Cardiac fibroblast (primary cell): ENCODE measurements around the gene CCDC9B.
A peak's percentile ranks its signal among the peaks of the same experiment; 100 is the strongest.

Experiments
- DNase-seq, 2 donors: peaks; one replicate each; pipeline versions ENCODE4 v3.0.0 to v3.0.0-alpha.2; 2010; ENCODE audit warnings: low read depth in 2 of 2
- H3K4me3 ChIP-seq, 2 donors: replicated peaks in 1 of 2; 1 replicate in 1 of 2; 2 replicates in 1 of 2; pipeline ENCODE4 v1.5.1; 2011; ENCODE audit warnings: low read depth in 2 of 2, low read length in 2 of 2, mild to moderate bottlenecking in 2 of 2, moderate library complexity in 1 of 2
- TF ChIP-seq, protein P1 (sequence below): IDR thresholded peaks from one replicate; pipeline ENCODE4 v1.5.1; 2011; ENCODE audit warnings: low read depth, mild to moderate bottlenecking, low read length, inconsistent platforms

The CCDC9B gene

GRCh38 chr15:40338921-40339620 lies 1.7 kb downstream of the CCDC9B start:
- peak; percentile 72 to 95 for DNase-seq
- TF ChIP-seq, protein P1, sequence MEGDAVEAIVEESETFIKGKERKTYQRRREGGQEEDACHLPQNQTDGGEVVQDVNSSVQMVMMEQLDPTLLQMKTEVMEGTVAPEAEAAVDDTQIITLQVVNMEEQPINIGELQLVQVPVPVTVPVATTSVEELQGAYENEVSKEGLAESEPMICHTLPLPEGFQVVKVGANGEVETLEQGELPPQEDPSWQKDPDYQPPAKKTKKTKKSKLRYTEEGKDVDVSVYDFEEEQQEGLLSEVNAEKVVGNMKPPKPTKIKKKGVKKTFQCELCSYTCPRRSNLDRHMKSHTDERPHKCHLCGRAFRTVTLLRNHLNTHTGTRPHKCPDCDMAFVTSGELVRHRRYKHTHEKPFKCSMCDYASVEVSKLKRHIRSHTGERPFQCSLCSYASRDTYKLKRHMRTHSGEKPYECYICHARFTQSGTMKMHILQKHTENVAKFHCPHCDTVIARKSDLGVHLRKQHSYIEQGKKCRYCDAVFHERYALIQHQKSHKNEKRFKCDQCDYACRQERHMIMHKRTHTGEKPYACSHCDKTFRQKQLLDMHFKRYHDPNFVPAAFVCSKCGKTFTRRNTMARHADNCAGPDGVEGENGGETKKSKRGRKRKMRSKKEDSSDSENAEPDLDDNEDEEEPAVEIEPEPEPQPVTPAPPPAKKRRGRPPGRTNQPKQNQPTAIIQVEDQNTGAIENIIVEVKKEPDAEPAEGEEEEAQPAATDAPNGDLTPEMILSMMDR, result no peak
- H3K4me3 ChIP-seq, result peak overlapping the region; percentile 42 to 65

DNA sequence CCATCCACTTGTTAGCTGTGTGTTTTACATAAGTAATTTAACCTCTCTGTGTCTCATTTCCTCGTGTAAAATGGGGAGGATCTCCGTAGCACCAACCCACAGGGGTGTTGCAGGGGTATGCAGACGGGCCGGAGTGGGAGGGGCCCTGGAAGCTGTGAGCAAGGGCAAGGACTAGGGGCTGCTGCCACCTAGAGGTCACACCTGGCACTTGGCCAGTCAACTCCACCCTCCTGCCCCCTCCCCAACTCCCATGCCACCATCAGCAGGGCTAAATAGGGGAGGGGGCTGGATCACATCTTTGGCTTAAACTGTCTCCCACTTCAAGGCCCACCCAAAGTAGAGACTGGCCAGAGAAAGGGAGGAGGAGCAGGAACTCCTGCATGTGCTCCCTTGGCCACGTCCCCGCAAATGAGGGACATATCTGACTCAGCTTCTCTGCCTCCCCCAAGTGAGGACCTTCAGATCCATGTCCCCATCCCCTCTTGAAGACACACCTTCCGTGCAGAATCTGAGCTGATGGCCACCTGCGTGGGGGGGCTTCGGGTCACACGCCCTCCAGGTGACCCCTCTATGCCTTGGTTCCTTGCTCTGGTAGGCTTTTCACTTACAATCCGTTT lies 2.6 kb downstream of the CCDC9B start:
- DNase-seq, result peak; percentile 77 to 79
- TF ChIP-seq, protein P1, result peak; percentile 73
- peak overlapping the region in 1 of 2 donors; percentile 65 for H3K4me3 ChIP-seq

DNA sequence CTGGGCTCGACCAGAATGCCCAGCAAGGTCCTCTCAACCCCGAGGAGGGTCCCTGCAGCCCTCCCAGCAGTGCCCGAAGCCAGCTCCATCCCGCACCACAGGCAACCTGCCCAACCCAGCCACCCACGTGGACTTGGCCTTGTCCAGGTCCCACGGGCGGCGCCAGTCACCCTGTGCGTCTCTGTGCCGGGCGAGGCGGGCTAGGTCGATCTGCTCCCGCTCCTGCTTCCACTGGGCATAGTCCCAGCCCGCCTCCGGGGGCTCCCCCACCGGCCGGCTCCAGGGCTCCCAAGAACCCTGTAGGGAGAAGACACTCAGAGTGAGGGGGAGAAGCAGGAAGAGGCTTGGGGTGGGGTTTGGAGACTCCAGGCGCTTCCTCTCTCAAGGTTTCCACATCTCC lies 3.1 kb downstream of the CCDC9B start:
- TF ChIP-seq, protein P1, result no peak
- H3K4me3 ChIP-seq, result peak overlapping the region in 1 of 2 donors; percentile 65
- DNase-seq, result no peak

DNA sequence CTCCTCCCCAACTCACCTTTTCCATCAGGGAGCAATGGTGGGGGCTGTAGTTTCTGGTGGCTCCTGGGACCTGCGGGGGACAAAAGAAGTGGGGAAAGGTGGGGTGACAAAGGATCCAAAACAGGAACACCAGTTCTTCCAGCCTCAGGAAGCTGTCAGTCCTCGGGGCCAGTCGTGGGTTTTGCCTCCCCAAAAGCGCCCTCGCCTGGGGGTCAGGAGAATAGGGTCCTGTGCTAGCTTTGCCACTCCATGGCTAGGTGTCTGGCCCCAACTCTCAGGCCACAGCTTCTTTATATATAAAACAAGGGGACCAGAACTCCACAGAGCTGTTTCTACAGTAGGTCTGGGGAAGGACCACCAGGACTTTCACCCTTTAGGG lies 4.0 kb downstream of the CCDC9B start:
- no peak for DNase-seq
- H3K4me3 ChIP-seq, result no peak overlapping the region
- TF ChIP-seq, protein P1, result peak; percentile 5

DNA sequence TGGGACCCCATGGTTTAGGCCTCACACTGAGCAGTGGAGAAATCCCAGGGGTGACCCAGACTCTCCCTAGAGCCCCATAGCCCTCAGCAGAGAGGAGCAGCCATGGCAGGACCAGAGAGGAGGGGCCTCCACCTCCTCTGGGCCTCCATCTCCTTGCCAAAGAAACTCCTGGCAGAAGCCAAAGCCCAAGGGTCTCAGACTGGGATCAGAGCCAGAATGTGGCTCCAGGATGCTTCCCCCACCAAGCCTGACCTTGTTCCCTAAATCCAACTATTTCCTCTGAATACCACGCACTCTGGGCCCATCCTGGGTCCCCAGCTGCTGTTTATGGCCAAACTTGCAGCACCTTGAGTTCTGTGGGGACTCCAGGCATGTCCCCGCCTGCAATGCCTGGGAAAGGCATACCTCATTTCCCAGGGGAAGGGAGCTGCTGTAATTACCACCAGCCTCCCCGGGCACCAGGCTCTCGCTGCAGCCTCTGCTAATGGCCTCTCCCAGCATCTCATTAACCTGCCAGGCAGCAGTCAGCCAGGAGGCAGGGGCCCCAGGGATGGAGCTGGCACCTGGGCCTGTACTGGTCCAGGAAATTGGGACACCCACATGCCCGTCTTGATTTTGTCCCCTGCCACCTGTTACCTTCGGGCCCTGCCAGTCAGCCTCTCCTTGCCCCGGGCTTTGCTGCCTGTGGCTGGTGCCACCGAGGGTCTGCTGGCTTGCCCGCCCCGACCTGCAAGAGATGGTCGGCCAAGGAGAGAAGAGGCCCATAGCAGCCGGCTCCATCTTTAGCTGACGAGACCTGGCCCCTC lies 4.6 kb downstream of the CCDC9B start:
- no peak overlapping the region for H3K4me3 ChIP-seq
- TF ChIP-seq, protein P1, result no peak
- DNase-seq, result peak in 1 of 2 donors; percentile 43

DNA sequence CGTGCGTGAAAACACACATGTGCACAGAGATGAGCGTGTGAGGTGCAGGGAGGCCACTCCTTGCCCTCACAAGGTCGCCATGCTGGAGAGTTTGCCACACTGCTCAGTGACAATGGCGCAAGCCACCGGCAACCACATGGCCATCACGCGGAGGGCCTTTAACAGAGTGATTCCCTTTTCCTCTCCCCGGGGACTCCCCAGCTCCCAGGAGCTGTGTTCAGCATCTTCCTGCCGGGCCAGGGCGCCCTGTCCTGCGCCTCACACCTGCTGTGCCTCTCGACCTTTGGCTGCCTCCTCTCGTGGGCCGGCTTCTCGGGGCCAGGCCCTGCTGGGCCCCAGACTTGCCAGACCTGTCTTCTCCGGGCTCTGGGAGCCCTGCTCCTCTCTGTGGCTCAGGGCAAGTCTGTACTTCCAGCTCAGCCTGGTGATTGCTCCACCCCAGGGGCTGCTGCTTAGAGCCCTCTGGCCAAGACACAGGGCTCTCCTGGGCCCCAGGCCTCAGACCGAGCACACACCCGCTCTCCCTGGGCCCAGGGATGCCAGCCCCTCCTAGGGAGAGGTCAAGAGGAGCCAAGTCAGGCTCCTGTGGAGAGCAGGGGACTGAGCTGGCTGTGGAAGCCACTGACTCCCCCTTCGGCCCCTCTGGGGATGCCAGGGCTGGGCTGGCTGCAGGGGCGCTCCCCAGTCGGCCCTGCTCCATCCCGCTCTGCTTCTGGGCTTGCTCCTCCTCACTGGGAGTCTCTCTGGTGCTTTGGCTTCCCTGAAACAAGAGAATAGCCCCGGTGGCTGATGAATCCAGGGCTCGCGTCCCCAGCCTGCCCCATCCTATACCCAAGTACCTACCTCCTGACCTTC lies 5.6 kb downstream of the CCDC9B start:
- no peak overlapping the region for H3K4me3 ChIP-seq
- TF ChIP-seq, protein P1, result no peak
- DNase-seq, result no peak
